Lung (tissue), 12 donors: ENCODE measurements around the gene CDK14. TPM values are rescaled to one million over a fixed set of nuclear protein-coding genes. Genes with fewer than 3 reads are reported as not detected.

ENCODE experiments used
- ATAC-seq: fragments of 200-7000 bp; cut with Tn5 transposase; one replicate; pipeline ENCODE4 v1.9.1; 2020; ENCODE audit warnings: moderate number of reproducible peaks; ENCODE audit not compliant: insufficient read depth, low FRiP score
- DNase-seq, 3 donors: peaks; one replicate each; pipeline ENCODE4 v3.0.0-alpha.2; 2013 to 2017
- H3K27ac ChIP-seq, 2 donors: one replicate each; pipeline ENCODE4 v1.5.1; 2013; ENCODE audit warnings: mild to moderate bottlenecking in 2 of 2, moderate library complexity in 2 of 2, control low read depth in 1 of 2, inconsistent platforms in 1 of 2, low read depth in 1 of 2, low read length in 1 of 2
- H3K27me3 ChIP-seq, 3 donors: one replicate each; pipeline ENCODE4 v1.5.1; 2013; ENCODE audit warnings: low read length in 2 of 3; ENCODE audit not compliant: control insufficient read depth in 3 of 3, insufficient read depth in 3 of 3
- H3K36me3 ChIP-seq, 4 donors: one replicate each; pipeline ENCODE4 v1.5.1; 2013; ENCODE audit warnings: low read length in 4 of 4, mild to moderate bottlenecking in 1 of 4, moderate library complexity in 1 of 4; ENCODE audit not compliant: control insufficient read depth in 4 of 4, insufficient read depth in 4 of 4
- H3K4me1 ChIP-seq, 5 donors: one replicate each; pipeline ENCODE4 v1.5.1; 2013; ENCODE audit warnings: low read length in 5 of 5, mild to moderate bottlenecking in 2 of 5, moderate library complexity in 1 of 5; ENCODE audit not compliant: control insufficient read depth in 5 of 5, insufficient read depth in 5 of 5
- H3K4me3 ChIP-seq: one replicate; pipeline ENCODE4 v1.5.1; 2013; ENCODE audit warnings: mild to moderate bottlenecking, control low read depth, moderate library complexity
- H3K9ac ChIP-seq, 2 donors: one replicate each; pipeline ENCODE4 v1.5.1; 2013; ENCODE audit warnings: low read length in 2 of 2, control low read depth in 1 of 2; ENCODE audit not compliant: insufficient read depth in 1 of 2
- H3K9me3 ChIP-seq, 4 donors: one replicate each; pipeline ENCODE4 v1.5.1; 2013; ENCODE audit warnings: low read length in 3 of 4, mild to moderate bottlenecking in 1 of 4, moderate library complexity in 1 of 4; ENCODE audit not compliant: control insufficient read depth in 4 of 4, insufficient read depth in 3 of 4
- WGBS, 2 donors: extraction: QIAGEN DNeasy Blood & Tissue Kit; methylation state at CpG; one replicate each; pipeline ENCODE4 v1.1.7; 2013; 5-methylcytosine and 5-hydroxymethylcytosine counted together
- polyA plus RNA-seq, 2 donors: library from polyadenylated mRNA; stranded (reverse); fragments of 200-250 nt; gene quantifications; one replicate each; pipeline ENCODE4 v1.2.1, GENCODE V29; 2013
- total RNA-seq, 2 donors: library from RNA; depleted of rRNA in 1 of 2; stranded (reverse); fragments of >200 nt in 1 of 2; gene quantifications; one replicate each; pipeline ENCODE4 v1.2.1, GENCODE V29; 2014 to 2021
- TF ChIP-seq, protein P1 (sequence below): IDR thresholded peaks from 2 replicates; pipeline ENCODE4 v1.5.1; 2012; ENCODE audit warnings: mild to moderate bottlenecking; ENCODE audit errors: control extremely low read depth, extremely low read depth
- donor health status: control.
- donor health status: control.
- donor health status: Bipolar disorder and iron deficiency.
- donor health status: healthy.
- donor health status: DM: yes; HTN: yes; CAD: no.

Gene CDK14
- total and polyA plus RNA-seq, 4 donors, result 4.3 to 117 (median 18.9) TPM

DNA sequence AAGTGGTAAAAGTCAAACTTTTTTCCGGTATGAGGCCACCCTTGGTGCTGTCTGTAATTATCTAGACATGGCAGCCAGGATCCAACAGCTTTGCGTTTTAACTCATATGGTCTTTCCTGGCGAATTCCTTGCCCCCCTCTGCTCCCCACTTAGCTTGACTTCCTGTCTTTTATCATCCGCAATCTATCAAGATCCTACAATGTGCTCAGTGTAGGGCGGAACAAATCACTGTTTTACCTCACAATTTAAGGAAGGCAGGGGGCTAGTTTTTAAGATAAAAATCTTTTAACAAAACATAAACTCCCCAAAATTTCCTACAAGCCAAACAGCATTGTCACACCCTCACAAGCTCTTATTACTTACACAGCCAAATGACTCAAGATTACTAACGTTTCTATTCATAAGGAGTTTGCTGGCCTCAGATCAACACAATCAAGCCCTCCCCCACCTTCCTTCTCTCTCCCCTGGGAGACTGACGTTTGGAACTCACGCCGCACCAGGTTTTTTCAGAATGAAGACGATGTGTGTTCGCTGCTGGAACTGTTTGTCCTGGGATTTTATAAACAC lies 1.3 kb upstream of the CDK14 start:
- no peak overlapping the region for H3K9ac ChIP-seq
- TF ChIP-seq, protein P1, sequence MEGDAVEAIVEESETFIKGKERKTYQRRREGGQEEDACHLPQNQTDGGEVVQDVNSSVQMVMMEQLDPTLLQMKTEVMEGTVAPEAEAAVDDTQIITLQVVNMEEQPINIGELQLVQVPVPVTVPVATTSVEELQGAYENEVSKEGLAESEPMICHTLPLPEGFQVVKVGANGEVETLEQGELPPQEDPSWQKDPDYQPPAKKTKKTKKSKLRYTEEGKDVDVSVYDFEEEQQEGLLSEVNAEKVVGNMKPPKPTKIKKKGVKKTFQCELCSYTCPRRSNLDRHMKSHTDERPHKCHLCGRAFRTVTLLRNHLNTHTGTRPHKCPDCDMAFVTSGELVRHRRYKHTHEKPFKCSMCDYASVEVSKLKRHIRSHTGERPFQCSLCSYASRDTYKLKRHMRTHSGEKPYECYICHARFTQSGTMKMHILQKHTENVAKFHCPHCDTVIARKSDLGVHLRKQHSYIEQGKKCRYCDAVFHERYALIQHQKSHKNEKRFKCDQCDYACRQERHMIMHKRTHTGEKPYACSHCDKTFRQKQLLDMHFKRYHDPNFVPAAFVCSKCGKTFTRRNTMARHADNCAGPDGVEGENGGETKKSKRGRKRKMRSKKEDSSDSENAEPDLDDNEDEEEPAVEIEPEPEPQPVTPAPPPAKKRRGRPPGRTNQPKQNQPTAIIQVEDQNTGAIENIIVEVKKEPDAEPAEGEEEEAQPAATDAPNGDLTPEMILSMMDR, result no peak
- H3K36me3 ChIP-seq, result no peaks in the 10 kb centered on the region
- no peaks in the 10 kb centered on the region for H3K9me3 ChIP-seq
- no peaks in the 10 kb centered on the region for H3K27me3 ChIP-seq
- 14 to 23% methylated on average over 11 of the region's 11 CpGs for WGBS, 2 donors
- peak in 2 of 3 donors; percentile 49 to 58 for DNase-seq
- peak overlapping the region in 1 of 2 donors; percentile 85 for H3K27ac ChIP-seq
- peak; percentile 35 for ATAC-seq
- H3K4me1 ChIP-seq, result peaks cover 0 to 33% (median 5%) of the 10 kb centered on the region in 5 donors
- no peak overlapping the region for H3K4me3 ChIP-seq

DNA sequence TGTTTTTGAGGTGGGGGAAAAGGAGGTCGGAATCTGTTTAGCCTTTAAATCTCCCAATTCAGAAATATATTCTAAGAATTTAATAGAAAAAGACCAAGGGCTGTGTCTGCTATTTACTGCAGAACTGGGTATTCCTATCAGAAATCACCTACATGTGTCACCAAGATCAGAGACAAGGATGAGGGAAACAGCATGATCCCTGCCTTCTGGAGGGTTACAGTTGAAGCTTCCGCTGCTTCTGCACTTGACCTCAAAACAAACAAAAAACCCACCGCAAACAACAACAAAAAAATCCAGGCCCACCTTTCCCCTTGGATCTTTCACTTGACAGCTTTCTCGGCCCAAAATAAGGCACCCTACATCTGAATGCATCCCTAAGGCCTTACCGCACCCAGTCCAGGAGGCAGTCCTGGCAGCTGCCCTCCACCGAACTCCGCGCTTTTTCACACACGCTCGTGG lies 750 bp upstream of the CDK14 start:
- Histone ChIP-seq H3K36me3 (no peaks in the 10 kb centered on the region), H3K4me3 (peak overlapping the region; percentile 91), H3K4me1 (peaks cover 0 to 39% (median 5%) of the 10 kb centered on the region in 5 donors), H3K9me3 (no peaks in the 10 kb centered on the region), H3K27me3 (no peaks in the 10 kb centered on the region), H3K27ac (peak overlapping the region; percentile 85 to 94), H3K9ac (peak overlapping the region in 1 of 2 donors; percentile 78)
- peak in 1 of 3 donors; percentile 42 for DNase-seq
- TF ChIP-seq, protein P1, result no peak
- no peak for ATAC-seq
- 11 to 13% methylated on average over 9 to 10 of the region's 10 CpGs for WGBS, 2 donors

DNA sequence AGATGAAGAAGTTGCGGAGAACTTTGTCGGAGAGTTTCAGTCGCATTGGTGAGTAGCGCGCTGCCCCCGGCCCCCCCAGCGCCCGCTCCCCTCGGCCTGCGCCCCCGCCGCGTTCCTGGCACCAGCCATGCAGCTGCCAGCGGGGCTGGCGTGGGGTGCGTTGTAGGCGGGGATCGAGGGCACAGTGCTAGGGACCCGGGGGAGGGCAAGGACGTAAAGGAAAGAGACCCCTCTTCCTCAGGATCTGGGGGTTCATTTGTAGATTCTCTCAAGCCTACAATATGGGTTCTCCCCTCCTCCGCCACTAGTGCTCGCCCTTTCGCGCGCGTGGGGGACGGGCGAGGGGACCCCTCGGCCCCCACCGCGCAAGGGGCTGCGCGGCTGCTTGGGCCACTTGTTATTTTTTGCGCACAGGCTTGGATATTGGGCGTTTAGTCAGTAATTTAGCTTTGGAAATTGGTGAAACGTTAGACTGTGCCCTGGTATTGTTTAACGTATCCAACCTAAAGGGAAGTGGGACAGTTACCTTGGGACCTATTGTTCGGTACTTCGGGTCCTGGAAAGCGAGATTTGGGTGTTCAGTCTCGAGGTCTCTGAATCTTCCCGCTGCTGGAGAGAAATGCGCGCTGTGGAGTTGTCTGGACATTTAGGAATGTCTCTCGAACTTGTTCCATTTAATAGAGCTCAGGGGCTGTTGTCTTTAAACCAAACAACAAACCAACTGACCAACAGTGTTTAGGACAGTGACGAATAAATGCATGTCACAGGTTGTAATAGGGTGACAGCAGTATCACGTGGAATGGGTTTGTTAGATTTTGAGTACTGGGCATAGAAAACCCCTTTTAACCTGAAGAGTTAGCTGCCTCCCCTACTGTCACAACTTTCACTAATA lies 796 bp downstream of the CDK14 start:
- H3K4me3 ChIP-seq, result peak overlapping the region; percentile 91
- DNase-seq (peak; percentile 37 to 78 (median 70)), ATAC-seq (peak; percentile 3)
- TF ChIP-seq, protein P1, result no peak
- no peaks in the 10 kb centered on the region for H3K36me3 ChIP-seq
- WGBS, 2 donors, result 1% methylated on average over 47 of the region's 47 CpGs
- no peaks in the 10 kb centered on the region for H3K27me3 ChIP-seq
- H3K9ac ChIP-seq, result peak overlapping the region; percentile 74 to 98
- H3K9me3 ChIP-seq, result no peaks in the 10 kb centered on the region
- H3K4me1 ChIP-seq, result peaks cover 0 to 45% (median 12%) of the 10 kb centered on the region in 5 donors
- peak overlapping the region; percentile 85 to 94 for H3K27ac ChIP-seq
